Measurements from ENCODE around the gene TAC4.

DNA sequence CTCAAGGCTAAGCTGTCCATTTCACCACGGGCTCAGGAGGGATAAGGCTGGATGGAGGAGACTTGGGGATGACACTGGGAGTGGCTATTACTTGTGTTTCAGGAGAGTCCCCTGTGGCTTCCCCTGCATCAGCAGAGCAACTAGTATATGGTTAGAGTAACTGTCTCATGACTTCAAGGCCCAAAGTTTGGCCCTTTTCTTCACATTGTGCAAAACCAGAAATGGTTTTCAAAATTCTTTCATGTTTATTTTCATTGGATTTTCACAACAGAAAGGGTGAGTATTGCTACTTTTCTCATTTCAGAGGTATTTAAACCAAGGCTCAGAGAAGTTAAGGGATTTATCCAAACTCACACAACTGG lies 18.1 kb upstream of the TAC4 start:
- TF ChIP-seq, protein P1, sequence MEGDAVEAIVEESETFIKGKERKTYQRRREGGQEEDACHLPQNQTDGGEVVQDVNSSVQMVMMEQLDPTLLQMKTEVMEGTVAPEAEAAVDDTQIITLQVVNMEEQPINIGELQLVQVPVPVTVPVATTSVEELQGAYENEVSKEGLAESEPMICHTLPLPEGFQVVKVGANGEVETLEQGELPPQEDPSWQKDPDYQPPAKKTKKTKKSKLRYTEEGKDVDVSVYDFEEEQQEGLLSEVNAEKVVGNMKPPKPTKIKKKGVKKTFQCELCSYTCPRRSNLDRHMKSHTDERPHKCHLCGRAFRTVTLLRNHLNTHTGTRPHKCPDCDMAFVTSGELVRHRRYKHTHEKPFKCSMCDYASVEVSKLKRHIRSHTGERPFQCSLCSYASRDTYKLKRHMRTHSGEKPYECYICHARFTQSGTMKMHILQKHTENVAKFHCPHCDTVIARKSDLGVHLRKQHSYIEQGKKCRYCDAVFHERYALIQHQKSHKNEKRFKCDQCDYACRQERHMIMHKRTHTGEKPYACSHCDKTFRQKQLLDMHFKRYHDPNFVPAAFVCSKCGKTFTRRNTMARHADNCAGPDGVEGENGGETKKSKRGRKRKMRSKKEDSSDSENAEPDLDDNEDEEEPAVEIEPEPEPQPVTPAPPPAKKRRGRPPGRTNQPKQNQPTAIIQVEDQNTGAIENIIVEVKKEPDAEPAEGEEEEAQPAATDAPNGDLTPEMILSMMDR (conservative IDR thresholded peaks at IDR 0.05; ENCODE audit: low read depth, low read length): no peak
- no peak for TF ChIP-seq EZH2 (IDR thresholded peaks at IDR 0.05; ENCODE audit: borderline replicate concordance, low read depth, low read length, poor library complexity, severe bottlenecking)

All from A673 (cell line).